Measurements from ENCODE around the gene FYB1. TPM values are rescaled to one million over a fixed set of nuclear protein-coding genes. Genes with fewer than 3 reads are reported as not detected.
A peak's percentile ranks its signal among the peaks of the same experiment; 100 is the strongest.

The FYB1 gene
- total RNA-seq, 1 experiment from 2014 or later = 0.52 TPM

DNA sequence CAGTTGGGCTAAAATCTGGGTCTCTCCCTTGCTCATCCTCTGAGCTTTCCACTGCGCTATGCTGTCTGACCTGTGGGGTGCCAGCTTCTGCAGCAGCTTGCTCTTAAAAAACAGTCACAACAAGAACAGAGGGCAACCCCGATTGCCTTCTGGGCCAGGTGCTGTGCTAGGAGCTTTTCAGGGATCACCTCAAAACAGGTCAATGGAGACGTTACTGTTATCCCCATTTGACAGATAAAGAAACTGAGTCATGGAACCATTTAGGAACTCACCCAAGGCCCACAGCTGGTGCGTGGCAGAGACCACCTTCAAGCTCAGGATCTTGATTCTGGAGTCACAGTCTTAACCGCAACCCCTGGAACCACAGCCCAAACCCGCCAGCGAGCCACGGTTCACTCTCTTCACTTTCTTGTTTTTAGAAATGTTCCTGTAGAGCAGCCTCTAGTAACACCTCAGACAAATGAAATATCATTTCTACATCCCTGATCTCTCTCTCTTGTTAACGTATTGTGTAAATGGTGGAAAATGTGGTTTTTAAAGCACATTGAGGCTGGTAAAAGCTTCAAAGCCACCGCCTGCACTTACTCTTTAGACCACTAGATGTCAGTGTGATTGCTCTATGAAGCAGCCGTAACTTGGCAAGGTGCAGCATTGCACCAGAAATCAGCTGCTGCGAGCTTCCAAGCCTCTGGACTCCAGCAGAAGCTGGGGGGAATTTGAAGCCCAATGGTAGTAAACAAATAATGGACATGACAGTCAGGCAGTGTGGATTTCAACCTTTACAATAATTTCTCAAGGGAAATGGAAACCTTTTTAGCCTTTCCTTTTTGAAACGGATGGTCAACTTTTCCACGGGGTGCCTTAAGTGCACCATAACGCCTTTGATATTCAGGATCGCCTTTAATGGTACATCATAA is 1.7 kb downstream of the FYB1 start:
- ChIA-PET CTCF (interaction anchor here (0.5 to 2.4 kb wide), 59 partner anchors 8 to 1526 kb away, joined by 3 to 24 read pairs (median 3); partner anchors contain the start of genes C9 and DAB2), POLR2A (interaction anchor here (0.5 kb wide), 2 partner anchors 133 to 403 kb away, joined by 3 read pairs; no protein-coding TSS in a partner anchor)

GRCh38 chr5:39216631-39217030 is 2.7 kb downstream of the FYB1 start:
- ChIA-PET CTCF (interaction anchor here (0.7 to 2.4 kb wide), 15 partner anchors 8 to 331 kb away, joined by 3 to 24 read pairs (median 9); partner anchors contain the start of gene DAB2), POLR2A (no interaction called here)
- no peaks in the 10 kb centered on the region for H3K27me3 Mint-ChIP-seq (ENCODE audit: low read depth)
- no peak for TF ChIP-seq ZBTB21 (CRISPR knock-in tag; IDR thresholded peaks at IDR 0.05; ENCODE audit: borderline replicate concordance)
- TF ChIP-seq ELF4 (CRISPR knock-in tag; IDR thresholded peaks at IDR 0.05; ENCODE audit: low read depth) = no peak
- TF ChIP-seq NR3C1 (CRISPR knock-in tag; conservative IDR thresholded peaks at IDR 0.05; ENCODE audit: low read depth) = no peak
- TF ChIP-seq, protein P1, sequence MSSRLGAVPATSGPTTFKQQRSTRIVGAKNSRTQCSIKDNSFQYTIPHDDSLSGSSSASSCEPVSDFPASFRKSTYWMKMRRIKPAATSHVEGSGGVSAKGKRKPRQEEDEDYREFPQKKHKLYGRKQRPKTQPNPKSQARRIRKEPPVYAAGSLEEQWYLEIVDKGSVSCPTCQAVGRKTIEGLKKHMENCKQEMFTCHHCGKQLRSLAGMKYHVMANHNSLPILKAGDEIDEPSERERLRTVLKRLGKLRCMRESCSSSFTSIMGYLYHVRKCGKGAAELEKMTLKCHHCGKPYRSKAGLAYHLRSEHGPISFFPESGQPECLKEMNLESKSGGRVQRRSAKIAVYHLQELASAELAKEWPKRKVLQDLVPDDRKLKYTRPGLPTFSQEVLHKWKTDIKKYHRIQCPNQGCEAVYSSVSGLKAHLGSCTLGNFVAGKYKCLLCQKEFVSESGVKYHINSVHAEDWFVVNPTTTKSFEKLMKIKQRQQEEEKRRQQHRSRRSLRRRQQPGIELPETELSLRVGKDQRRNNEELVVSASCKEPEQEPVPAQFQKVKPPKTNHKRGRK (CRISPR knock-in tag; IDR thresholded peaks at IDR 0.05; ENCODE audit: borderline replicate concordance) = no peak
- TF ChIP-seq, protein P2, sequence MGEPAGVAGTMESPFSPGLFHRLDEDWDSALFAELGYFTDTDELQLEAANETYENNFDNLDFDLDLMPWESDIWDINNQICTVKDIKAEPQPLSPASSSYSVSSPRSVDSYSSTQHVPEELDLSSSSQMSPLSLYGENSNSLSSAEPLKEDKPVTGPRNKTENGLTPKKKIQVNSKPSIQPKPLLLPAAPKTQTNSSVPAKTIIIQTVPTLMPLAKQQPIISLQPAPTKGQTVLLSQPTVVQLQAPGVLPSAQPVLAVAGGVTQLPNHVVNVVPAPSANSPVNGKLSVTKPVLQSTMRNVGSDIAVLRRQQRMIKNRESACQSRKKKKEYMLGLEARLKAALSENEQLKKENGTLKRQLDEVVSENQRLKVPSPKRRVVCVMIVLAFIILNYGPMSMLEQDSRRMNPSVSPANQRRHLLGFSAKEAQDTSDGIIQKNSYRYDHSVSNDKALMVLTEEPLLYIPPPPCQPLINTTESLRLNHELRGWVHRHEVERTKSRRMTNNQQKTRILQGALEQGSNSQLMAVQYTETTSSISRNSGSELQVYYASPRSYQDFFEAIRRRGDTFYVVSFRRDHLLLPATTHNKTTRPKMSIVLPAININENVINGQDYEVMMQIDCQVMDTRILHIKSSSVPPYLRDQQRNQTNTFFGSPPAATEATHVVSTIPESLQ (CRISPR knock-in tag; IDR thresholded peaks at IDR 0.05) = no peak
- TF ChIP-seq, protein P3, sequence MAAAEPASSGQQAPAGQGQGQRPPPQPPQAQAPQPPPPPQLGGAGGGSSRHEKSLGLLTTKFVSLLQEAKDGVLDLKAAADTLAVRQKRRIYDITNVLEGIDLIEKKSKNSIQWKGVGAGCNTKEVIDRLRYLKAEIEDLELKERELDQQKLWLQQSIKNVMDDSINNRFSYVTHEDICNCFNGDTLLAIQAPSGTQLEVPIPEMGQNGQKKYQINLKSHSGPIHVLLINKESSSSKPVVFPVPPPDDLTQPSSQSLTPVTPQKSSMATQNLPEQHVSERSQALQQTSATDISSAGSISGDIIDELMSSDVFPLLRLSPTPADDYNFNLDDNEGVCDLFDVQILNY (CRISPR knock-in tag; IDR thresholded peaks at IDR 0.05) = no peak
- no peak for TF ChIP-seq ZSCAN18 (CRISPR knock-in tag; IDR thresholded peaks at IDR 0.05)
- no peak for TF ChIP-seq ZNF263 (CRISPR knock-in tag; IDR thresholded peaks at IDR 0.05; ENCODE audit: low read depth)
- TF ChIP-seq KAT7 (CRISPR knock-in tag; IDR thresholded peaks at IDR 0.05; ENCODE audit: borderline replicate concordance) = no peak
- TF ChIP-seq SOX15 (CRISPR knock-in tag; IDR thresholded peaks at IDR 0.05) = no peak
- TF ChIP-seq, protein P4, sequence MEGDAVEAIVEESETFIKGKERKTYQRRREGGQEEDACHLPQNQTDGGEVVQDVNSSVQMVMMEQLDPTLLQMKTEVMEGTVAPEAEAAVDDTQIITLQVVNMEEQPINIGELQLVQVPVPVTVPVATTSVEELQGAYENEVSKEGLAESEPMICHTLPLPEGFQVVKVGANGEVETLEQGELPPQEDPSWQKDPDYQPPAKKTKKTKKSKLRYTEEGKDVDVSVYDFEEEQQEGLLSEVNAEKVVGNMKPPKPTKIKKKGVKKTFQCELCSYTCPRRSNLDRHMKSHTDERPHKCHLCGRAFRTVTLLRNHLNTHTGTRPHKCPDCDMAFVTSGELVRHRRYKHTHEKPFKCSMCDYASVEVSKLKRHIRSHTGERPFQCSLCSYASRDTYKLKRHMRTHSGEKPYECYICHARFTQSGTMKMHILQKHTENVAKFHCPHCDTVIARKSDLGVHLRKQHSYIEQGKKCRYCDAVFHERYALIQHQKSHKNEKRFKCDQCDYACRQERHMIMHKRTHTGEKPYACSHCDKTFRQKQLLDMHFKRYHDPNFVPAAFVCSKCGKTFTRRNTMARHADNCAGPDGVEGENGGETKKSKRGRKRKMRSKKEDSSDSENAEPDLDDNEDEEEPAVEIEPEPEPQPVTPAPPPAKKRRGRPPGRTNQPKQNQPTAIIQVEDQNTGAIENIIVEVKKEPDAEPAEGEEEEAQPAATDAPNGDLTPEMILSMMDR (IDR thresholded peaks at IDR 0.05) = no peak
- TF ChIP-seq, protein P5, sequence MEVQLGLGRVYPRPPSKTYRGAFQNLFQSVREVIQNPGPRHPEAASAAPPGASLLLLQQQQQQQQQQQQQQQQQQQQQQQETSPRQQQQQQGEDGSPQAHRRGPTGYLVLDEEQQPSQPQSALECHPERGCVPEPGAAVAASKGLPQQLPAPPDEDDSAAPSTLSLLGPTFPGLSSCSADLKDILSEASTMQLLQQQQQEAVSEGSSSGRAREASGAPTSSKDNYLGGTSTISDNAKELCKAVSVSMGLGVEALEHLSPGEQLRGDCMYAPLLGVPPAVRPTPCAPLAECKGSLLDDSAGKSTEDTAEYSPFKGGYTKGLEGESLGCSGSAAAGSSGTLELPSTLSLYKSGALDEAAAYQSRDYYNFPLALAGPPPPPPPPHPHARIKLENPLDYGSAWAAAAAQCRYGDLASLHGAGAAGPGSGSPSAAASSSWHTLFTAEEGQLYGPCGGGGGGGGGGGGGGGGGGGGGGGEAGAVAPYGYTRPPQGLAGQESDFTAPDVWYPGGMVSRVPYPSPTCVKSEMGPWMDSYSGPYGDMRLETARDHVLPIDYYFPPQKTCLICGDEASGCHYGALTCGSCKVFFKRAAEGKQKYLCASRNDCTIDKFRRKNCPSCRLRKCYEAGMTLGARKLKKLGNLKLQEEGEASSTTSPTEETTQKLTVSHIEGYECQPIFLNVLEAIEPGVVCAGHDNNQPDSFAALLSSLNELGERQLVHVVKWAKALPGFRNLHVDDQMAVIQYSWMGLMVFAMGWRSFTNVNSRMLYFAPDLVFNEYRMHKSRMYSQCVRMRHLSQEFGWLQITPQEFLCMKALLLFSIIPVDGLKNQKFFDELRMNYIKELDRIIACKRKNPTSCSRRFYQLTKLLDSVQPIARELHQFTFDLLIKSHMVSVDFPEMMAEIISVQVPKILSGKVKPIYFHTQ (CRISPR knock-in tag; IDR thresholded peaks at IDR 0.05) = no peak
- TF ChIP-seq ZNF138 (CRISPR knock-in tag; conservative IDR thresholded peaks at IDR 0.05) = no peak
- 0 out of 2 replicates have a peak, but pooled peaks cover 9% of the 10 kb centered on the region for H3K4me1 Mint-ChIP-seq
- no peak for ATAC-seq
- H3K9me3 Mint-ChIP-seq = no peaks in the 10 kb centered on the region
- no peak overlapping the region for H3K4me3 Mint-ChIP-seq
- no peaks in the 10 kb centered on the region for H3K36me3 Mint-ChIP-seq
- H3K27ac Mint-ChIP-seq = no peak overlapping the region
- no peak for DNase-seq (ENCODE audit: low spot score)

More for the DNA sequence above, 1.7 kb downstream of the FYB1 start:
- no peak overlapping the region for H3K27ac Mint-ChIP-seq
- 0 out of 2 replicates have a peak, but pooled peaks cover 9% of the 10 kb centered on the region for H3K4me1 Mint-ChIP-seq
- no peak overlapping the region for H3K4me3 Mint-ChIP-seq
- H3K9me3 Mint-ChIP-seq = no peaks in the 10 kb centered on the region
- no peaks in the 10 kb centered on the region for H3K36me3 Mint-ChIP-seq
- TF ChIP-seq, protein P2 (CRISPR knock-in tag; IDR thresholded peaks at IDR 0.05) = no peak
- TF ChIP-seq, protein P4 (IDR thresholded peaks at IDR 0.05) = peak; percentile 85
- no peaks in the 10 kb centered on the region for H3K27me3 Mint-ChIP-seq (ENCODE audit: low read depth)
- ATAC-seq (peak; percentile 86), DNase-seq (ENCODE audit: low spot score) (peak; percentile 74)

All from WTC11 (cell line).